B cell (primary cell): Measurements from ENCODE around the gene NT5DC2. TPM values are rescaled to one million over a fixed set of nuclear protein-coding genes. Genes with fewer than 3 reads are reported as not detected.
"Not testable (repeated sequence)": the region's sequence is repeated elsewhere in the genome, so short reads cannot be mapped to it uniquely, and the experiment has no call there.

Experiments used
- ATAC-seq: fragments of 200-7000 bp; cut with Tn5 transposase; one replicate; pipeline ENCODE4 v1.10.0; 2021; ENCODE audit warnings: low read depth, mild to moderate bottlenecking, moderate number of reproducible peaks, moderate library complexity
- CTCF ChIA-PET: fragments of 350-600 bp; sonication (Branson Sonifier 250); formaldehyde crosslinking; loops from one replicate; lab custom pipeline; 2021; ENCODE audit warnings: antibody characterized with exemption, inconsistent platforms; lab: Charles Lee
- POLR2A ChIA-PET: fragments of 350-600 bp; sonication (Branson Sonifier 250); formaldehyde crosslinking; loops from one replicate; lab custom pipeline; 2021; ENCODE audit warnings: antibody characterized with exemption; lab: Charles Lee
- DNase-seq: peaks from one replicate; pipeline ENCODE4 v3.0.0; 2013
- H2AFZ ChIP-seq: 2 replicates; pipeline ENCODE4 v1.6.1; 2012; ENCODE audit warnings: mild to moderate bottlenecking, low read depth, low read length; ENCODE audit not compliant: insufficient read depth, poor library complexity, severe bottlenecking
- H3K27ac ChIP-seq, 2 donors: 1 replicate in 1 of 2; 2 replicates in 1 of 2; pipeline ENCODE4 v1.5.1; 2012 to 2013; ENCODE audit warnings: low read length in 2 of 2, mild to moderate bottlenecking in 2 of 2, moderate library complexity in 1 of 2
- H3K27me3 ChIP-seq, 4 experiments: fragments of 200-600 bp in 1 of 4; sonication (generic) in 1 of 4; replicated peaks in 1 of 4; 1 replicate in 2 of 4; 2 replicates in 2 of 4; pipeline versions ENCODE4 v1.6.1 to v1.7.0; 2013 to 2016; ENCODE audit warnings: low read length in 3 of 4, mild to moderate bottlenecking in 2 of 4, mixed read lengths in 1 of 4, moderate library complexity in 1 of 4; ENCODE audit not compliant: insufficient read depth in 4 of 4, control insufficient read depth in 3 of 4; ENCODE audit errors: control extremely low read depth in 1 of 4
- H3K36me3 ChIP-seq, 2 experiments: replicated peaks in 1 of 2; 1 replicate in 1 of 2; 2 replicates in 1 of 2; pipeline versions ENCODE4 v1.6.1 to v1.7.1; 2013; ENCODE audit warnings: low read length in 1 of 2; ENCODE audit not compliant: insufficient read depth in 2 of 2, control insufficient read depth in 1 of 2; ENCODE audit errors: control extremely low read depth in 1 of 2, extremely low read depth in 1 of 2
- H3K4me1 ChIP-seq, 2 donors: fragments of 200-600 bp in 1 of 2; sonication (generic) in 1 of 2; 1 replicate in 1 of 2; 2 replicates in 1 of 2; pipeline versions ENCODE4 v1.5.1 to v1.6.1; 2013 to 2017; ENCODE audit warnings: low read length in 2 of 2; ENCODE audit not compliant: control insufficient read depth in 2 of 2, insufficient read depth in 2 of 2
- H3K4me2 ChIP-seq: replicated peaks from 2 replicates; pipeline ENCODE3; 2012; ENCODE audit warnings: mild to moderate bottlenecking, low read depth, low read length; ENCODE audit not compliant: poor library complexity, severe bottlenecking
- H3K4me3 ChIP-seq, 5 experiments: fragments of 200-600 bp in 1 of 5; sonication (generic) in 1 of 5; 1 replicate in 3 of 5; 2 replicates in 2 of 5; pipeline versions ENCODE4 v1.5.1 to v1.7.0; 2011 to 2016; ENCODE audit warnings: low read length in 4 of 5, mild to moderate bottlenecking in 4 of 5, low read depth in 2 of 5, control low read depth in 1 of 5, moderate library complexity in 1 of 5; ENCODE audit not compliant: insufficient read depth in 1 of 5; ENCODE audit errors: control extremely low read depth in 1 of 5, extremely low read depth in 1 of 5
- H3K79me2 ChIP-seq: fragments of 200-600 bp; sonication (generic); one replicate; pipeline ENCODE4 v1.6.0; 2016; ENCODE audit warnings: low read length; ENCODE audit not compliant: control insufficient read depth, insufficient read depth
- H3K9ac ChIP-seq: fragments of 200-600 bp; sonication (generic); 2 replicates; pipeline ENCODE4 v1.6.1; 2017; ENCODE audit warnings: mild to moderate bottlenecking, low read length, moderate library complexity
- H3K9me3 ChIP-seq, 3 donors: one replicate each; pipeline versions ENCODE4 v1.6.1 to v1.7.1; 2013; ENCODE audit warnings: low read length in 2 of 3; ENCODE audit not compliant: control insufficient read depth in 2 of 3, insufficient read depth in 1 of 3; ENCODE audit errors: control extremely low read depth in 1 of 3
- H4K20me1 ChIP-seq: 2 replicates; pipeline ENCODE4 v1.6.0; 2012; ENCODE audit warnings: mild to moderate bottlenecking, low read length; ENCODE audit not compliant: insufficient read depth, control insufficient read depth, poor library complexity, severe bottlenecking
- H3K27ac Mint-ChIP-seq: one replicate; pipeline ENCODE4 v1.8.0; 2021; ENCODE audit warnings: mixed read lengths
- H3K27me3 Mint-ChIP-seq: one replicate; pipeline ENCODE4 v1.8.0; 2021; ENCODE audit warnings: mixed read lengths
- H3K4me1 Mint-ChIP-seq: one replicate; pipeline ENCODE4 v1.8.0; 2021; ENCODE audit warnings: mixed read lengths
- H3K4me3 Mint-ChIP-seq: one replicate; pipeline ENCODE4 v1.8.0; 2021; ENCODE audit warnings: mixed read lengths
- H3K9me3 Mint-ChIP-seq: one replicate; pipeline ENCODE4 v1.8.0; 2022; ENCODE audit warnings: mixed read lengths; ENCODE audit not compliant: insufficient read depth
- CTCF ChIP-seq: fragments of 200-600 bp; IDR thresholded peaks from one replicate; pipeline ENCODE4 v1.8.0; 2022; ENCODE audit warnings: antibody characterized with exemption, mild to moderate bottlenecking
- EZH2 ChIP-seq: IDR thresholded peaks from 2 replicates; pipeline ENCODE4 v1.6.1; 2012; ENCODE audit warnings: borderline replicate concordance, low read depth, mild to moderate bottlenecking, moderate library complexity, low read length; ENCODE audit not compliant: insufficient read depth, poor library complexity, severe bottlenecking
- WGBS: methylation state at CpG from one replicate; pipeline ENCODE4 v1.1.5; 2013; ENCODE audit warnings: missing lambda C conversion rate; ENCODE audit not compliant: insufficient coverage; 5-methylcytosine and 5-hydroxymethylcytosine counted together
- intact Hi-C: fragments of 100-400 bp; cut with micrococcal nuclease; formaldehyde crosslinking; loops from one replicate; pipeline ENCODE4 v1.10.0; 2022
- polyA plus RNA-seq: library from polyadenylated mRNA; depleted of rRNA; stranded (reverse); fragments of >200 nt; gene quantifications from 2 replicates; pipeline ENCODE4 v1.2.3, GENCODE V29; 2012
- total RNA-seq, 2 donors: library from RNA; stranded (reverse); fragments of 120-200 nt in 1 of 2; gene quantifications; 1 replicate in 1 of 2; 2 replicates in 1 of 2; pipeline versions ENCODE4 v1.2.3 to v1.2.4, GENCODE V29; 2013 to 2022

NT5DC2 gene
- total and polyA plus RNA-seq, 2 donors (not counting 1 experiment from before 2014, with no cell fraction given), result 11.2 to 11.9 TPM

- POLR2A ChIA-PET, result no interaction called here
- DNase-seq, result no peak
- peaks cover 0 to 5% (median 0%) of the 10 kb centered on the region in 4 experiments for H3K27me3 ChIP-seq
- no peak for ATAC-seq
- Mint-ChIP-seq H3K4me3 (no peak overlapping the region), H3K9me3 (no peaks in the 10 kb centered on the region), H3K27ac (no peak overlapping the region), H3K27me3 (no peaks in the 10 kb centered on the region), H3K4me1 (peaks cover under 1% of the 10 kb centered on the region)
- H3K79me2 ChIP-seq, result no peaks in the 10 kb centered on the region
- no peak overlapping the region for H3K4me3 ChIP-seq
- H4K20me1 ChIP-seq, result no peaks in the 10 kb centered on the region
- no peak overlapping the region for H3K27ac ChIP-seq
- H3K9ac ChIP-seq, result no peak overlapping the region
- 98% methylated on average over 8 of the region's 14 CpGs for WGBS
- TF ChIP-seq EZH2 (no peak), CTCF (no peak)
- intact Hi-C loops, result no loop called here
- H3K9me3 ChIP-seq, result no peaks in the 10 kb centered on the region
- H3K4me1 ChIP-seq, result peaks cover 1 to 5% of the 10 kb centered on the region in 2 donors
- CTCF ChIA-PET, result interaction anchor here (1.0 kb wide), 1 partner anchor 187 kb away, joined by 3 read pairs; no protein-coding TSS in a partner anchor
- no peak overlapping the region for H2AFZ ChIP-seq
- no peaks in the 10 kb centered on the region for H3K36me3 ChIP-seq
- no peak overlapping the region for H3K4me2 ChIP-seq
These were observed 6.5 kb downstream of the NT5DC2 start for GRCh38 chr3:52527039-52527731.

- intact Hi-C loops, H3K4me3 ChIP-seq, H3K4me1 Mint-ChIP-seq, H3K9me3 ChIP-seq, H3K79me2 ChIP-seq, H3K36me3 ChIP-seq, H3K27me3 ChIP-seq, H3K4me3 Mint-ChIP-seq, H3K27ac Mint-ChIP-seq, H3K27ac ChIP-seq, H4K20me1 ChIP-seq, ATAC-seq, H3K4me1 ChIP-seq, DNase-seq, H2AFZ ChIP-seq, H3K9me3 Mint-ChIP-seq, H3K9ac ChIP-seq, H3K4me2 ChIP-seq, H3K27me3 Mint-ChIP-seq: not testable (repeated sequence)
- POLR2A ChIA-PET, result interaction anchor here (0.6 kb wide), 1 partner anchor 613 kb away, joined by 4 read pairs; no protein-coding TSS in a partner anchor
- CTCF ChIA-PET, result interaction anchor here (0.6 to 1.0 kb wide), 2 partner anchors 186 to 542 kb away, joined by 3 read pairs; no protein-coding TSS in a partner anchor
- 100% methylated on average over 2 of the region's 5 CpGs for WGBS
These were observed 7.0 kb downstream of the NT5DC2 start for GRCh38 chr3:52526671-52527038.
